AG10803 (cell line): ENCODE results near the gene TLX1.

Source experiments
- DNase-seq: peaks from one replicate; pipeline ENCODE4 v3.0.0; 2010; ENCODE audit warnings: low read depth
- H3K4me3 ChIP-seq: 2 replicates; pipeline ENCODE4 v1.5.1; 2011; ENCODE audit warnings: mild to moderate bottlenecking, low read length, control low read depth
- CTCF ChIP-seq: conservative IDR thresholded peaks from 2 replicates; pipeline ENCODE4 v1.5.1; 2011; ENCODE audit warnings: mild to moderate bottlenecking, low read length, control low read depth, inconsistent platforms

The TLX1 gene

GRCh38 chr10:101165736-101166135 lies 34.6 kb downstream of the TLX1 start:
- no peak overlapping the region for H3K4me3 ChIP-seq
- no peak for DNase-seq
- no peak for TF ChIP-seq CTCF

- H3K4me3 ChIP-seq = no peak overlapping the region
- DNase-seq = no peak
- TF ChIP-seq CTCF = no peak
Measured at GRCh38 chr10:101166430-101166829, 35.3 kb downstream of the TLX1 start.

- no peak for TF ChIP-seq CTCF
- no peak for DNase-seq
Measured at GRCh38 chr10:101172741-101173140, 41.6 kb downstream of the TLX1 start.

GRCh38 chr10:101174319-101174718 lies 43.2 kb downstream of the TLX1 start:
- H3K4me3 ChIP-seq = no peak overlapping the region
- no peak for TF ChIP-seq CTCF
- no peak for DNase-seq

More at GRCh38 chr10:101172741-101173140, 41.6 kb downstream of the TLX1 start:
- no peak overlapping the region for H3K4me3 ChIP-seq

- TF ChIP-seq CTCF = no peak
- no peak overlapping the region for H3K4me3 ChIP-seq
- no peak for DNase-seq
Measured at GRCh38 chr10:101176577-101176976, 45.5 kb downstream of the TLX1 start.

- no peak for DNase-seq
- no peak for TF ChIP-seq CTCF
- H3K4me3 ChIP-seq = no peak overlapping the region
Measured at GRCh38 chr10:101182936-101183335, 51.8 kb downstream of the TLX1 start.

- no peak for TF ChIP-seq CTCF
- no peak for DNase-seq
- no peak overlapping the region for H3K4me3 ChIP-seq
Measured at GRCh38 chr10:101183458-101184183, 52.5 kb downstream of the TLX1 start.
